Stomach smooth muscle (tissue), 2 donors: ENCODE measurements around the gene LCE1D.

Experiments used
- H3K27ac ChIP-seq: one replicate; pipeline ENCODE4 v1.7.0; 2013; ENCODE audit warnings: mild to moderate bottlenecking, low read length, inconsistent platforms
- H3K27me3 ChIP-seq, 2 donors: one replicate each; pipeline ENCODE4 v1.7.0; 2013; ENCODE audit warnings: low read length in 2 of 2; ENCODE audit not compliant: insufficient read depth in 2 of 2, control insufficient read depth in 1 of 2
- H3K36me3 ChIP-seq, 2 donors: one replicate each; pipeline ENCODE4 v1.7.0; 2013; ENCODE audit warnings: low read length in 2 of 2; ENCODE audit not compliant: control insufficient read depth in 2 of 2, insufficient read depth in 2 of 2
- H3K4me1 ChIP-seq: one replicate; pipeline ENCODE4 v1.7.0; 2013; ENCODE audit warnings: low read length; ENCODE audit not compliant: control insufficient read depth, insufficient read depth
- H3K4me3 ChIP-seq, 2 donors: one replicate each; pipeline ENCODE4 v1.7.0; 2013; ENCODE audit warnings: low read length in 2 of 2
- H3K9ac ChIP-seq, 2 donors: one replicate each; pipeline ENCODE4 v1.7.0; 2013; ENCODE audit warnings: low read length in 2 of 2, mild to moderate bottlenecking in 1 of 2
- H3K9me3 ChIP-seq, 2 donors: one replicate each; pipeline ENCODE4 v1.7.0; 2013; ENCODE audit warnings: low read length in 2 of 2; ENCODE audit not compliant: control insufficient read depth in 2 of 2
- donor health status: healthy.
- donor health status: Pancreatic carcinoma.

Gene LCE1D

GRCh38 chr1:152768847-152769533 lies 27.5 kb upstream of the LCE1D start:
- H3K36me3 ChIP-seq = no peaks in the 10 kb centered on the region
- no peak overlapping the region for H3K9ac ChIP-seq
- H3K4me1 ChIP-seq = no peaks in the 10 kb centered on the region
- peaks cover 0 to 3% of the 10 kb centered on the region in 2 donors for H3K9me3 ChIP-seq
- H3K4me3 ChIP-seq = no peak overlapping the region
- H3K27me3 ChIP-seq = no peaks in the 10 kb centered on the region
- no peak overlapping the region for H3K27ac ChIP-seq

- no peak overlapping the region for H3K27ac ChIP-seq
- H3K36me3 ChIP-seq = no peaks in the 10 kb centered on the region
- no peak overlapping the region for H3K9ac ChIP-seq
- H3K4me1 ChIP-seq = no peaks in the 10 kb centered on the region
- no peaks in the 10 kb centered on the region for H3K27me3 ChIP-seq
- peaks cover 0 to 3% of the 10 kb centered on the region in 2 donors for H3K9me3 ChIP-seq
- no peak overlapping the region for H3K4me3 ChIP-seq
Measured at GRCh38 chr1:152770411-152770810, 26.1 kb upstream of the LCE1D start.

GRCh38 chr1:152774875-152775274 lies 21.6 kb upstream of the LCE1D start, which contains the start of gene LCE1F:
Gene LCE1F (plus strand): TSS chr1:152775140. CDS start chr1:152776372, 1,232 bp downstream.
- no peak within 1 kb of the TSS for H3K4me3 ChIP-seq
- no peaks in the 10 kb centered on the region for H3K9me3 ChIP-seq
- no peak within 1 kb of the TSS for H3K9ac ChIP-seq
- H3K27me3 ChIP-seq = no peaks in the 10 kb centered on the region
- H3K27ac ChIP-seq = no peak within 1 kb of the TSS
- no peaks in the 10 kb centered on the region for H3K4me1 ChIP-seq
- H3K36me3 ChIP-seq = no peaks in the 10 kb centered on the region

GRCh38 chr1:152776361-152776760 lies 20.2 kb upstream of the LCE1D start:
- H3K36me3 ChIP-seq = no peaks in the 10 kb centered on the region
- no peak overlapping the region for H3K9ac ChIP-seq
- no peaks in the 10 kb centered on the region for H3K9me3 ChIP-seq
- no peak overlapping the region for H3K4me3 ChIP-seq
- no peak overlapping the region for H3K27ac ChIP-seq
- H3K4me1 ChIP-seq = no peaks in the 10 kb centered on the region
- no peaks in the 10 kb centered on the region for H3K27me3 ChIP-seq

GRCh38 chr1:152777510-152778137 lies 18.9 kb upstream of the LCE1D start:
- H3K27ac ChIP-seq = no peak overlapping the region
- H3K27me3 ChIP-seq = no peaks in the 10 kb centered on the region
- no peaks in the 10 kb centered on the region for H3K36me3 ChIP-seq
- no peak overlapping the region for H3K4me3 ChIP-seq
- no peak overlapping the region for H3K9ac ChIP-seq
- H3K9me3 ChIP-seq = no peaks in the 10 kb centered on the region
- no peaks in the 10 kb centered on the region for H3K4me1 ChIP-seq

GRCh38 chr1:152783095-152783494 lies 13.4 kb upstream of the LCE1D start:
- Histone ChIP-seq H3K9me3 (no peaks in the 10 kb centered on the region), H3K4me3 (no peak overlapping the region), H3K27ac (no peak overlapping the region), H3K27me3 (no peaks in the 10 kb centered on the region), H3K36me3 (no peaks in the 10 kb centered on the region), H3K9ac (no peak overlapping the region), H3K4me1 (no peaks in the 10 kb centered on the region)

GRCh38 chr1:152786077-152786476 lies 10.4 kb upstream of the LCE1D start, which contains the start of gene LCE1E:
Gene LCE1E (plus strand): TSS chr1:152786257. CDS start chr1:152787300, 1,043 bp downstream.
- no peak within 1 kb of the TSS for H3K4me3 ChIP-seq
- no peaks in the 10 kb centered on the region for H3K36me3 ChIP-seq
- no peak within 1 kb of the TSS for H3K27ac ChIP-seq
- no peaks in the 10 kb centered on the region for H3K9me3 ChIP-seq
- no peaks in the 10 kb centered on the region for H3K27me3 ChIP-seq
- H3K4me1 ChIP-seq = no peaks in the 10 kb centered on the region
- H3K9ac ChIP-seq = no peak within 1 kb of the TSS

- no peak overlapping the region for H3K4me3 ChIP-seq
- no peaks in the 10 kb centered on the region for H3K9me3 ChIP-seq
- no peaks in the 10 kb centered on the region for H3K4me1 ChIP-seq
- H3K36me3 ChIP-seq = no peaks in the 10 kb centered on the region
- no peak overlapping the region for H3K27ac ChIP-seq
- no peaks in the 10 kb centered on the region for H3K27me3 ChIP-seq
- H3K9ac ChIP-seq = no peak overlapping the region
Measured at GRCh38 chr1:152795686-152796085, 835 bp upstream of the LCE1D start.

- no peaks in the 10 kb centered on the region for H3K4me1 ChIP-seq
- H3K9me3 ChIP-seq = no peaks in the 10 kb centered on the region
- no peak overlapping the region for H3K4me3 ChIP-seq
- no peak overlapping the region for H3K9ac ChIP-seq
- H3K27me3 ChIP-seq = no peaks in the 10 kb centered on the region
- no peaks in the 10 kb centered on the region for H3K36me3 ChIP-seq
- H3K27ac ChIP-seq = no peak overlapping the region
Measured at GRCh38 chr1:152801333-152801732, 4.8 kb downstream of the LCE1D start.

- H3K9me3 ChIP-seq = no peaks in the 10 kb centered on the region
- no peak within 1 kb of the TSS for H3K9ac ChIP-seq
- H3K27ac ChIP-seq = no peak within 1 kb of the TSS
- no peaks in the 10 kb centered on the region for H3K27me3 ChIP-seq
- H3K4me1 ChIP-seq = no peaks in the 10 kb centered on the region
- H3K36me3 ChIP-seq = no peaks in the 10 kb centered on the region
- no peak within 1 kb of the TSS for H3K4me3 ChIP-seq
Measured at GRCh38 chr1:152806576-152806975, 10.1 kb downstream of the LCE1D start, which contains the start of gene LCE1C. Gene LCE1C (minus strand): TSS chr1:152806651. CDS start chr1:152805478, 1,173 bp downstream.

GRCh38 chr1:152811050-152811449 lies 14.5 kb downstream of the LCE1D start:
- Histone ChIP-seq H3K4me1 (no peaks in the 10 kb centered on the region), H3K27me3 (no peaks in the 10 kb centered on the region), H3K9ac (no peak overlapping the region), H3K27ac (no peak overlapping the region), H3K4me3 (no peak overlapping the region), H3K36me3 (no peaks in the 10 kb centered on the region), H3K9me3 (no peaks in the 10 kb centered on the region)
